CD4-positive, alpha-beta T cell (primary cell): ENCODE measurements around the gene CHST3. TPM values are rescaled to one million over a fixed set of nuclear protein-coding genes. Genes with fewer than 3 reads are reported as not detected.

Experiments
- ATAC-seq: fragments of 200-7000 bp; cut with Tn5 transposase; one replicate; pipeline ENCODE4 v1.10.0; 2022; ENCODE audit warnings: mild to moderate bottlenecking; ENCODE audit not compliant: poor library complexity
- CTCF ChIA-PET: fragments of 350-600 bp; sonication (Branson Sonifier 250); formaldehyde crosslinking; loops from one replicate; lab custom pipeline; 2021; ENCODE audit warnings: antibody characterized with exemption, inconsistent platforms; lab: Charles Lee
- POLR2A ChIA-PET: fragments of 350-600 bp; sonication (Branson Sonifier 250); formaldehyde crosslinking; loops from one replicate; lab custom pipeline; 2021; ENCODE audit warnings: antibody characterized with exemption, inconsistent platforms; lab: Charles Lee
- DNase-seq, 14 experiments: peaks; one replicate each; pipeline ENCODE4 v3.0.0-alpha.2; 2013 to 2020; ENCODE audit warnings: mixed read lengths in 2 of 14
- H3K27ac ChIP-seq, 2 donors: one replicate each; pipeline versions ENCODE4 v1.5.1 to v1.7.0; 2013; ENCODE audit warnings: low read length in 2 of 2, low read depth in 1 of 2, mild to moderate bottlenecking in 1 of 2
- H3K27me3 ChIP-seq, 2 experiments: 1 replicate in 1 of 2; 2 replicates in 1 of 2; pipeline versions ENCODE4 v1.6.1 to v1.7.0; 2013; ENCODE audit warnings: low read length in 2 of 2, control low read depth in 1 of 2, mild to moderate bottlenecking in 1 of 2, moderate library complexity in 1 of 2; ENCODE audit not compliant: insufficient read depth in 2 of 2, control insufficient read depth in 1 of 2
- H3K36me3 ChIP-seq: one replicate; pipeline ENCODE4 v1.6.1; 2013; ENCODE audit warnings: low read length, control low read depth; ENCODE audit not compliant: insufficient read depth
- H3K4me1 ChIP-seq: one replicate; pipeline ENCODE4 v1.6.1; 2013; ENCODE audit warnings: low read length, control low read depth; ENCODE audit not compliant: insufficient read depth
- H3K4me3 ChIP-seq: one replicate; pipeline ENCODE4 v1.5.1; 2013; ENCODE audit warnings: mild to moderate bottlenecking, low read length, moderate library complexity
- H3K9me3 ChIP-seq, 2 experiments: 1 replicate in 1 of 2; 2 replicates in 1 of 2; pipeline versions ENCODE4 v1.6.1 to v1.7.0; 2013; ENCODE audit warnings: low read length in 2 of 2, mild to moderate bottlenecking in 2 of 2, control low read depth in 1 of 2, moderate library complexity in 1 of 2; ENCODE audit not compliant: control insufficient read depth in 1 of 2, insufficient read depth in 1 of 2
- H3K27ac Mint-ChIP-seq: one replicate; pipeline ENCODE4 v1.8.0; 2020; ENCODE audit warnings: mixed read lengths
- H3K27me3 Mint-ChIP-seq: one replicate; pipeline ENCODE4 v1.8.0; 2021; ENCODE audit warnings: mixed read lengths
- H3K36me3 Mint-ChIP-seq: one replicate; pipeline ENCODE4 v1.8.0; 2021; ENCODE audit warnings: low read depth, mixed read lengths
- H3K4me1 Mint-ChIP-seq: one replicate; pipeline ENCODE4 v1.8.0; 2021; ENCODE audit warnings: low read depth, mixed read lengths
- H3K4me3 Mint-ChIP-seq: one replicate; pipeline ENCODE4 v1.8.0; 2020; ENCODE audit warnings: mild to moderate bottlenecking, mixed read lengths
- H3K9me3 Mint-ChIP-seq: one replicate; pipeline ENCODE4 v1.8.0; 2020; ENCODE audit warnings: mixed read lengths
- intact Hi-C, 2 experiments: fragments of 100-400 bp; cut with DNase I in 1 of 2; cut with micrococcal nuclease in 1 of 2; formaldehyde crosslinking; loops; one replicate each; pipeline versions ENCODE4 v1.15.1 to v1.9.0; 2023 to 2025; cut with DNase I, micrococcal nuclease
- total RNA-seq, 174 experiments: library from RNA in 2 of 174; stranded (reverse) in 2 of 174; gene quantifications; one replicate each; pipeline ENCODE4 v1.2.3 and lab custom pipeline; 2021 to 2026
- TF ChIP-seq, protein P1 (sequence below): fragments of 200-600 bp; IDR thresholded peaks from one replicate; pipeline ENCODE4 v1.8.0; 2022; ENCODE audit warnings: antibody characterized with exemption, mild to moderate bottlenecking

The CHST3 gene
- total RNA-seq, 2 experiments from 2014 or later: not detected

DNA sequence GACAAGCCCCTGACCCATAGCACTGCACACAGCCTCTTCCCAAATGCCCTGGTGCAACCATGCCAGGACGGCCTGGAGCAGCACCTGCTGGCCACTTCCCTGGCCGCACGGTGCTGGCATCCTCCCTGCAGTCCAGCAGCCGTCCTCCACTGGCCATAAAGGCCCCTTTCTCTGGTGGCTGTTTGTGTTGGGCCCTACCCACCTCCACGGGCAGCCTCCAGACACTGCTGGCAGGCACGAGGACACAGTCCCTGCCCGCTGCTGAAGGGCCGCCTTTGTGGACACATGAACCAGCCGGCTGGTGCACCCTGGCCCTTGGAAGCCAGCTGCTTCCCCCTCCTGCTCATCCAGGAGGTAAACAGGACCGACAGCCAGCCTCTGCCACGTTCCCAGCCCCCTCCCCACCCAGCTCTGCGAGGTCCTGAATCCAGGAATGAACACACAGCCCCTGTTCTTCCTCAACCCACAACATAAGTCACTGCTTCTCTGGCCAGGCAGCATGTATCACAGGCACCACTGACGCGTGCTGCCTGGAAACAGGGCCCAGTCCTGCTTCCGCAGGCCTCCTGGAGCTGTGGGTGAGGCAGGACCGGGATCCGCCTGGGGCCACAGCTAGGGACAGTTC is 80.3 kb downstream of the CHST3 start:
- H3K4me3 ChIP-seq: no peak overlapping the region
- Mint-ChIP-seq H3K9me3 (no peaks in the 10 kb centered on the region), H3K36me3 (no peaks in the 10 kb centered on the region), H3K27me3 (no peaks in the 10 kb centered on the region), H3K27ac (no peak overlapping the region), H3K4me1 (peaks cover 9% of the 10 kb centered on the region), H3K4me3 (no peak overlapping the region)
- ATAC-seq (no peak), DNase-seq (no peak)
- TF ChIP-seq, protein P1, sequence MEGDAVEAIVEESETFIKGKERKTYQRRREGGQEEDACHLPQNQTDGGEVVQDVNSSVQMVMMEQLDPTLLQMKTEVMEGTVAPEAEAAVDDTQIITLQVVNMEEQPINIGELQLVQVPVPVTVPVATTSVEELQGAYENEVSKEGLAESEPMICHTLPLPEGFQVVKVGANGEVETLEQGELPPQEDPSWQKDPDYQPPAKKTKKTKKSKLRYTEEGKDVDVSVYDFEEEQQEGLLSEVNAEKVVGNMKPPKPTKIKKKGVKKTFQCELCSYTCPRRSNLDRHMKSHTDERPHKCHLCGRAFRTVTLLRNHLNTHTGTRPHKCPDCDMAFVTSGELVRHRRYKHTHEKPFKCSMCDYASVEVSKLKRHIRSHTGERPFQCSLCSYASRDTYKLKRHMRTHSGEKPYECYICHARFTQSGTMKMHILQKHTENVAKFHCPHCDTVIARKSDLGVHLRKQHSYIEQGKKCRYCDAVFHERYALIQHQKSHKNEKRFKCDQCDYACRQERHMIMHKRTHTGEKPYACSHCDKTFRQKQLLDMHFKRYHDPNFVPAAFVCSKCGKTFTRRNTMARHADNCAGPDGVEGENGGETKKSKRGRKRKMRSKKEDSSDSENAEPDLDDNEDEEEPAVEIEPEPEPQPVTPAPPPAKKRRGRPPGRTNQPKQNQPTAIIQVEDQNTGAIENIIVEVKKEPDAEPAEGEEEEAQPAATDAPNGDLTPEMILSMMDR: no peak
- intact Hi-C loops: loop anchor here (5.0 to 10.0 kb wide), 4 partner anchors 127 to 730 kb away; partner anchors contain the start of gene SLC29A3 (in 1 of the 2)
- ChIA-PET POLR2A (no interaction called here), CTCF (no interaction called here)
- no peak overlapping the region for H3K27ac ChIP-seq
- no peaks in the 10 kb centered on the region for H3K36me3 ChIP-seq
- H3K27me3 ChIP-seq: no peaks in the 10 kb centered on the region
- no peaks in the 10 kb centered on the region for H3K4me1 ChIP-seq
- peaks cover 0 to 2% of the 10 kb centered on the region in 2 experiments for H3K9me3 ChIP-seq

DNA sequence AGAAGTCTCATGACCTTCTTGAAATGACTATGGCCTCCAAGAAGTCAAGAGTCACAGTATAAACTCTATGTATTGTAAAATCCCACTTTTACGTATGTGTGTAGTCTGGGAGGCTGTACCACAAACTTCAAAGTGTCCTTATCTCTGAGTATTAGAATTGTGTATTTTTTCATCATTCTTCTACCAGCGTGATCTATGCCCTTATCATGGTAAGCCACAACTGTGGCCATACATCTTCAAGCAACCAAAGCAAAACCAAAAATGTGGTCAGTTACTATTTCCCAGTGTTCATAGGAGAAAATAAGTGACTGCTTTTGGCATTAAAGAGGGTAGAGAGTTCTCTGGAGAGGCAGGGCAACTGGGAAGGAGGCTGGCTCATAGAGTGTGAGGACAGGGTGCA is 81.4 kb downstream of the CHST3 start:
- ChIA-PET POLR2A (interaction anchor here (0.6 kb wide), 1 partner anchor 100 kb away, joined by 3 read pairs; no protein-coding TSS in a partner anchor), CTCF (interaction anchor here (1.3 kb wide), 1 partner anchor 292 kb away, joined by 3 read pairs; no protein-coding TSS in a partner anchor)
- Mint-ChIP-seq H3K4me1 (peaks cover 9% of the 10 kb centered on the region), H3K27me3 (no peaks in the 10 kb centered on the region), H3K4me3 (no peak overlapping the region), H3K9me3 (no peaks in the 10 kb centered on the region), H3K36me3 (no peaks in the 10 kb centered on the region), H3K27ac (no peak overlapping the region)
- TF ChIP-seq, protein P1: no peak
- Histone ChIP-seq H3K4me1 (no peaks in the 10 kb centered on the region), H3K9me3 (peaks cover 0 to 3% of the 10 kb centered on the region in 2 experiments), H3K4me3 (no peak overlapping the region), H3K27me3 (no peaks in the 10 kb centered on the region), H3K27ac (no peak overlapping the region), H3K36me3 (no peaks in the 10 kb centered on the region)
- ATAC-seq: no peak
- DNase-seq: no peak
- intact Hi-C loops: loop anchor here (5.0 to 10.0 kb wide), 4 partner anchors 128 to 731 kb away; partner anchors contain the start of gene SLC29A3 (in 1 of the 2)

DNA sequence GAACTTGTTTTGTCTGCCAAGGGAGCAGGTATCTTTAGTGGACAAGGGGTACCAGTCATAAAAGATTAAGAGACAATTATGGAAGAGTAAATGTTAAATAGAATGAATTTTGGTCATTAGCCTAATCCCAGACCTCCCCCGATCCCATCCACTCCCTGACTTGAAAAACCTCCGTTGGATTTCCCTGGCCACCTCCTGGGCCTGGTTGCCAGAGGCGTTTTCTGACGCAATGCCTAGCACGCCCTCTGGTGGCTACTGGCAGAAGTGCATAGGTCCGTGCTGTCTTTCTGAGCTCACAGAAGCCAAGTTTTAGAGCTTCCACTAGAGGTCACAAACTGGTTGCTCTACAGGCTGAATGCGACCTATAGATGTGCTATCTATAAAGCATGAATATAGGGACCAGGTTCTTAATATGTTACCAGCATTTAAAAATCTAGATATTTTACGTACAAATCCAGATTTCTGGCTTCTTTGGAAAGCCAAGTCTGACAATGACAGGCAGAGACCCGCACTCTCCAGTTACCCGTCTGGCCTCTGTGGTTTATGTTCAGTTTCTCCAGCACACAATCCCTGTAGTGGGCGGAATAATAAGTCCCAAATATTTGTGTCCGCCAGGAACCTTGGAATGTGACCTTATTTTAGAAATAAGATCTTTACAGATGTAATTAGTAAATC is 84.4 kb downstream of the CHST3 start:
- intact Hi-C loops: loop anchor here (2.0 to 10.0 kb wide), 6 partner anchors 131 to 734 kb away; partner anchors contain the start of gene SLC29A3 (in 1 of the 2)
- no peak overlapping the region for H3K4me3 ChIP-seq
- no peaks in the 10 kb centered on the region for H3K36me3 ChIP-seq
- H3K27me3 Mint-ChIP-seq: no peaks in the 10 kb centered on the region
- no peaks in the 10 kb centered on the region for H3K4me1 ChIP-seq
- H3K9me3 ChIP-seq: peaks cover 0 to 3% of the 10 kb centered on the region in 2 experiments
- ChIA-PET CTCF (interaction anchor here (0.5 to 2.2 kb wide), 44 partner anchors 10 to 1068 kb away, joined by 3 to 24 read pairs (median 4); partner anchors contain the start of genes ANAPC16, ASCC1 and SPOCK2), POLR2A (interaction anchor here (0.6 to 1.9 kb wide), 14 partner anchors 10 to 306 kb away, joined by 3 to 18 read pairs (median 4); partner anchors contain the start of genes ANAPC16, DNAJB12 and PSAP)
- peaks cover 9% of the 10 kb centered on the region for H3K4me1 Mint-ChIP-seq
- DNase-seq (peak; percentile 82 to 94 (median 90)), ATAC-seq (peak; percentile 99)
- H3K4me3 Mint-ChIP-seq: no peak overlapping the region
- H3K9me3 Mint-ChIP-seq: no peaks in the 10 kb centered on the region
- no peaks in the 10 kb centered on the region for H3K27me3 ChIP-seq
- H3K36me3 Mint-ChIP-seq: no peaks in the 10 kb centered on the region
- no peak overlapping the region for H3K27ac Mint-ChIP-seq
- TF ChIP-seq, protein P1: peak; percentile 100
- H3K27ac ChIP-seq: no peak overlapping the region
